H1 (cell line): ENCODE measurements around the gene KRT81. TPM values are rescaled to one million over a fixed set of nuclear protein-coding genes. Genes with fewer than 3 reads are reported as not detected.

Experiments
- ATF3 ChIP-seq: IDR thresholded peaks from 2 replicates; pipeline ENCODE4 v1.6.1; 2011; ENCODE audit warnings: low read depth, mild to moderate bottlenecking, low read length; ENCODE audit not compliant: insufficient read depth
- BRCA1 ChIP-seq: IDR thresholded peaks from 2 replicates; pipeline ENCODE4 v1.6.1; 2012; ENCODE audit warnings: low read depth, low read length, improper control_type of control experiment
- EZH2 ChIP-seq: fragments of 200-600 bp; sonication (generic); IDR thresholded peaks from 2 replicates; pipeline ENCODE4 v1.7.1; 2012; ENCODE audit warnings: low read depth, mild to moderate bottlenecking, moderate library complexity, low read length, inconsistent platforms; ENCODE audit not compliant: severe bottlenecking
- JUND ChIP-seq: IDR thresholded peaks from 2 replicates; pipeline ENCODE4 v1.6.1; 2011; ENCODE audit warnings: mild to moderate bottlenecking, improper control_type of control experiment, low read length
- KDM1A ChIP-seq: fragments of 200-600, 300-600 bp; sonication (generic); IDR thresholded peaks from 2 replicates; pipeline ENCODE4 v1.7.1; 2016; ENCODE audit warnings: mild to moderate bottlenecking, low read length, borderline replicate concordance
- SUZ12 ChIP-seq: fragments of 200-600 bp; sonication (generic); IDR thresholded peaks from 2 replicates; pipeline ENCODE4 v1.6.1; 2012; ENCODE audit warnings: mild to moderate bottlenecking, inconsistent platforms, low read length, moderate library complexity, mixed read lengths
- polyA plus RNA-seq, 7 experiments: library from polyadenylated mRNA; depleted of rRNA in 3 of 7; stranded (reverse) in 5 of 7; unstranded in 2 of 7; fragments of >200 nt in 5 of 7; fragments of 200-250 nt in 2 of 7; gene quantifications; 1 replicate in 5 of 7; 2 replicates in 1 of 7; 4 replicates in 1 of 7; pipeline versions ENCODE4 v1.2.1 to v1.2.3, GENCODE V29; 2011 to 2013; ENCODE audit warnings: missing spikeins in 2 of 7, mixed read lengths in 2 of 7
- total RNA-seq: library from RNA; stranded (reverse); fragmentation: NEBNext Ultra II Directional; extraction: Animal tissue kit (Norgen Biotek cat#: 25700); gene quantifications from 2 replicates; pipeline ENCODE4 v1.2.1, GENCODE V29; 2021

KRT81 gene
- total and polyA plus RNA-seq, 2 of the 8 experiments (the other 6 are each of a cell fraction or from before 2014, with no cell fraction given): not detected

GRCh38 chr12:52238207-52238840 lies 53.0 kb downstream of the KRT81 start (continued):
- TF ChIP-seq ATF3: no peak
- TF ChIP-seq KDM1A: no peak
- no peak for TF ChIP-seq JUND
- TF ChIP-seq EZH2: no peak
- TF ChIP-seq BRCA1: no peak
- TF ChIP-seq SUZ12: no peak
- TF ChIP-seq, all 59 proteins: peak for 0
